GM18873 (cell line): Measurements from ENCODE around the gene IQCF2.
"Not testable (repeated sequence)": the region's sequence is repeated elsewhere in the genome, so short reads cannot be mapped to it uniquely, and the experiment has no call there.

ENCODE experiments used
- ATAC-seq: cut with Tn5 transposase; IDR thresholded peaks from one replicate; pipeline ENCODE4 v1.9.1; 2021; ENCODE audit warnings: mild to moderate bottlenecking, moderate library complexity, moderate number of reproducible peaks; ENCODE audit not compliant: unreplicated experiment, low FRiP score

IQCF2 gene

DNA sequence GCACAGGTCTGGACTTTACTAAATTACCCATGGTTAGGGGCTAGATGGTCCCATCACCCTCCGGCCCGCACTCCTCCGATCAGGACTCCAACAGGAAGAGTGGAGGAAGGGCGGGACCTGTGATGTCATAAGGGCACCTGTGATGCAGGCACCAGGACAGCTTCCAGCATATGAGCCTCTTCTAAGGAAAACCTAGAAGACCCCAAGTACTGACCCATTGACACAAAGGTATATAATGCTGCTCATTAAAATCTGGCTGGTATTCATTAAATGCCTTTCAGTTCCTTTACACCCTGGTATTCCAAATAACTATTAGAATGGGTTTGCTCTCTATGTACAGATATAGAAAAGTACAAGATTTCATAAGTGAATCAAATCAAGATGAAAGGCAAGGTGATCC lies 14.1 kb downstream of the IQCF2 start, which contains the start of gene IQCF5:
IQCF5 (minus strand) TSS at position 101 of the 400 bp plus-strand sequence; CDS start at position 31, 70 bp downstream.
- ATAC-seq: no peak

DNA sequence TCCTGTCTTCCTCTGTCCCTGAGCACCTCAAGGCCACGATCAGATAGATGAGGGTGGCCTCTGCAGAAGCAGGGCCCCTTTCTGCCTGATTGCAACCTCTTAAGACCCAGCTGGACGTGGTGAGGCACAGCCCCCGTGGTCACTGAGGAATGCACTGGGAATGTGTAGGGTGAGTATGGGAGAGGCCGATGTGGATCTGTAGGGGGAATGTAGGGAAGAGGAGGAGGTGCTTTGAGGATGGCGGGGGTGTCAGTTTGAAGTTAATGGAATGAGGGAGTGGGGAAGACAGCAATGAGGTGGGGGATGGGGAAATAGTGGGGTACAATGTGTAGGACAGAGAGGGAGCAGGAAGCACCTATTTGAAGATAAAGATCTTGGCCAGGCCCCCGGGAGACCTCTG lies 14.8 kb downstream of the IQCF2 start:
- no peak for ATAC-seq

DNA sequence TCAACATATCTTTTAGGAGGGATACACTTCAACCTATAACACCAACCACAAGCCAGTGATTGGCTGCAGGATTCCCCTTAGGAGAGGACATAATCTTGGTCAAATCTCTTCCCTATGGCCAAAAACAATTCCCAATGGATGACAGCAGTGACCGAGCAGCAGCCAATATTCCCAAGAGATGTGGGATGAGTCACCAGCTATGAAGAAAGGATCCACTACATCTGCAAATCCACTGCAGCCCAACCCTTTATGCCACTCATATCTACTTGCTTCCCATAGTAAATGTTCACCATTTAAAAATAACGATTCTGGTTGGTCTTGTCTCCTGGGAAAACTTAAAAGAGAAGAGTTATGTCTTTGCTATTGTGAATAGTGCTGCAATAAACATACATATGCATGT lies 18.5 kb downstream of the IQCF2 start:
- no peak for ATAC-seq

DNA sequence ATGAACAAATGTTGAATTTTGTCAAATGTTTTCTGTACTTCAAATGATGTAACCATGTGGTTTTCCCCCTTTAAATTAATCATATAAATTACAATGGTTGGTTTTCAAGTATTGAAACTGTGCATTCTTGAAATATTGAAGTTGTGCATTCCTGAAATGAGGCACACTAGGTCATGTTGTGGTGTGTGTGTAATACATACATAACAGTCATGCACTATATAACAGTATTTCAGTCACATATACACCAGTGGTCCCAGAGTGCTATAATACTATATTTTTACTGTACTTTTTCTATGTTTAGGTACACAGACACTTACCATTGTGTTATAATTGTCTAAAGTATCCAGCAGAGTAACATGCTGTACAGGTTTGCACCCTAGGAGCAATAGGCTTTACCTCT lies 25.0 kb downstream of the IQCF2 start:
- no peak for ATAC-seq

DNA sequence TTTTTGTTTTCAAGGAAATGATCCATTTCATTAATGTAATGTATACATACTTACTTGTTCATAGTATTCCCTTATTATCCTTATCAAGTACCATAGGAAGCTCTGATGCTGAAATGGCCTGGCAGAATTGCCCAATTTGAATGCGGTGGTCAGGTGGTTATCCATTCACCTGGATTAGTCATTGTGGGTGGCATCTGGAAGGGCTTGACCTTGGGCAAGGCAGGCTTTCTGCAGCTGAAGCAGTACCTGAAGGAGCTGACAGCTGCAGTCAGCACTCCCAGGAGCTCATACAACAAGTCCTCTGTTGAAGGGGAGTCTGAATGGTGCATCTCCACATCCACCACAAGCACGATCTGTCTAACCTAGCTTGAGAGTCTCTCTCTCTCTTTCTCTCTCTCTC lies 26.2 kb downstream of the IQCF2 start:
- no peak for ATAC-seq

DNA sequence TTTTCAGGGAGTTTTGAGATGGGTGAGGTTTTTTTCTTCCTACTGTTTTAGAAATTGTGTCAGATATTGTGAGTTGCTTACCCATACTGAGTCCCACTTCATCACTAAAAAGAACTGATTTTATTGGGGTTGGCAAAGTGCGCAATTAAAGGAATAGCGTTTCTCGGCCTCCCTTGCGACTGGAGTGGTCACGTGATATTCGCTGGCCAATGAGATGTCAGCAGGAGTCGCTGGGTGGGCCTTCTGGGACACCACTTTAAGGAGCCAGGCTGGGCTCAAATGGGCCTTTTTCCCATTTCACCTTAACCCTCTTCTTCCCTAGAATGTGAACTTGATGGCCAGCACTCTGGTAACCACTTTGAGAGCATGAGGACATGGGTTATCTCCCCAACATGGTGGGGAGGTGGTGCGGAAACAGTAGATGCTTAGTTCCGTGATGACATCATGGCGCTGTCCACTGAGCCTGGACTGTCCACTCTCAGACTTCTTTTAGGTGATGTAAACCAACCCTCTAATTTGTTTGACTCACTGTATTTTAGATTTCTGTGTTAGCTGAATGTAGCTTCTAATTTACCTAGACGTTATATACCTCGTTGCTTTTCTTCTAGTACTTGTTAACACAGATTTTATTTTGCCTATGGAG lies 27.2 kb downstream of the IQCF2 start:
- ATAC-seq: no peak

DNA sequence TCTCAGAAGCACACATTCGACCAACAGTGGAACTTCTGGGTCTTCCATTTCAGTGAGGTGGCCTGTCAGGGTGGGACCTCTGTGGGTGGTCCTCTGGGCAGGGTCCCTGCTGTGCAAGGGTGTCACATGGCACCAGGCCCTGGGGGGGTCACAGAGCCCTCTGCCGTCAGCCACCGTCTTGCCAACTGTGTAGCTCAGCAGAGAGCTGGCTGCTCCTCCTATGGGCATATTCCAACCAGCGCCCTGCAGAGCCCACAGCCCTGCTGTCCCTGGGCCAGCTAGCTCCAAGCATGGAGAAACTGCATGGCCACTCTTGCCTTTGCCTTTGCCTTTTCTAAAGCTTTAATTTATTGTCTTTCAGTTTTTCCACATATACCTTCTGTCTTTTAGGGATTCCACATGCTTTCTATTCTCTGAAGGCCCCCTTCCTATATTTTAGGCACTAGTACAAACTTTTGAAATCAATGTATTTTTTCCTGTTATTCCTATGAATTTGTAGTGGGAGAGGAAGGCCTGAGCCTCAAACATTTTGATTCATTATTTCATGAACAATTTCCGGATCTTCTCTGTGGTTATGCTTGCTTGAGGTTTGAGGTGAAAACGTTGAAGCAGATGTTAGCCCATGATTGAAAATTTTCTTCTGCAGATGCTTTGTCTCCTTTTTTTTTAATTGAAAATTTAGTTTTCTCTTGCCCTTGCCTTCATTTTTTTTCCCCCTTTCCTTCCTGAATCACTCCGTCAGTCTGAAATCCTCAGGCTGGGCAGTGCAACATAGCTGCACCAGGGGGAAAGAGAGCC lies 30.0 kb downstream of the IQCF2 start:
- no peak for ATAC-seq

DNA sequence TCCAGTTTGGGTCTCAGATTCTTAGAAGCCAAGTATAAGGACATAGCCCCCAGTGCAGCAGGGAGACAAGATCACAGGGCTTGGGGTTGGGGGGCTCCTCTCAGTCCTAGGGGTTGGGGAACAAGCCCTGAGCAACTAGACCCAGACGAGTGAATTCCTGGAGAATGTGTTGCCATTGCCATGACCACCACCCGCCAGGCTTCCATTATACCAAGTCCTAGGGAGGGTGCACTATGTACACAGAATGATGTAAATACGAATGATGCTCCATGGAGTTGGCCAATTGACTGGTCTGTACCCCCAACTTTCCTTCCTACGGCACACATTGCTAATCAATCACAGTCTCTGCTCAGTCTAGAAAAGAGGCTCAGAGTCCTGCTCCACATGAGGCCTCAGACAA lies 33.0 kb downstream of the IQCF2 start:
- ATAC-seq: no peak

DNA sequence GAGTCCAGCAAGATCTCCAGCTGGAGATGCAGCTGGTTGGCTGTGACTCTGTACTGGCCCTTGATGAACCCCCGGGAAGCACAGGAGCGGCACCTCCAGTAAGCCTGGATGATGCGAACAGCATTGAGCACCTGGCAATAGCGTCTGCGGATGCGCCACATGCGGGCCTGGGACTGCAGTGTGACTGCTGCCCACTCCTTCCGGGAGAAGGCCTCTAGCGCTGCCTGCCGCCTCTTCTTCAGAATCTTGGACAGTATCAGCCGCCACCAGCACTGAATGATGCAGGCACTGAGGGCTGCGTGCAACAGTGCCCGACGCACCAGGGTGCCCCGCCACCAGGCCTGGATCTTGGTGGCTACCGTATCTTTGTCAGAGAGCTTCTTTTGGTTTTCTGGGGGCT lies 33.5 kb downstream of the IQCF2 start:
- no peak for ATAC-seq

DNA sequence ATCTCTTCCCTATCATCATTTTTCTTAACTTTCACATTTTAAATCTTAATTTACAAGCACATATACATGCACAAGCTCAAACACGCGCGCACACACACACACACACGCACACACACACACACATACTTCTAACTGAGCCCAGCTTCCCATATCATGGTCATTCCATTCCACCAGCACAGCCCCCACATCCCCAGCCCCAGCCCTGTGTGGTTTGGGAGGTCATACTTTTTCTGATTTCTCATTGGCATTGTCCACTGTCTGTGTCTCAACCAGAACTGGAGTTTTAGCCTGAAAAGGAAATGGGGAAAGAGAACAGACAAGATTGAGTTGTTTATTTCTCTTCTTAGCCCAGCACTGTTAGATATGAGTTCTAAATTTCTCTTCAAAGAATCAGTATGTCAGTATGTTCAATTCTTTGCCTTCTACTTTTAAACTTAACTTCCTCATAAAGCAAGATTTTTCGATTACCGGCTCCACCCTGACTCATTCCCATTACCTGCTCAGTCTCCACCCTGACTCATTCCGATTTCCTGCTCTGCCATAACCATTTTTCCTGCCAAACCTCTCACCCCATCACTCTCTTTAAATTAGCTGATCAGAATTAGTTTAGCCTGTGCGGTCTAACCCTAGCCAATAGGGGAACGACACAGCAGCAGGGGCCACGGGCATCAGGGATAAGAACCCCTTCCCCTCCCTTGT lies 35.3 kb downstream of the IQCF2 start:
- no peak for ATAC-seq

DNA sequence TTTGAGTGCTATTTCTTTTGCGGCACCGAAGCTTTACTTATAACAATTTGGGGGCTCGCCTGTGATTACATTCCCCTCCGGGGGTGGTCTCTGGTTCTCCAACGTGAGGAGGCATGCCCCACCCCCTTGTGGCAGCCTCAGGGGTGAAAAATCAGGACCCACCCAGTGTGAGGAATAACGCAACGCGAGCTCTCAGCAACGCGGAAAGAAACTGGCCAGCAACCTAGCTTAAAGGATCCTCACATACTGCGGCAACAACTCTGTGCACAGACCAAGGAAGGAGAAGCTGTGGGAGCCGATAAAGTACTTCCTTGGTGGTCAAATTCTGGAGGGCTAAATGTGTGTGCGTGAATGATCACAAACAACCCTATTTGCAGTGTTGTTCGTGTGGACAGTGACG lies 36.0 kb downstream of the IQCF2 start:
- ATAC-seq: no peak

DNA sequence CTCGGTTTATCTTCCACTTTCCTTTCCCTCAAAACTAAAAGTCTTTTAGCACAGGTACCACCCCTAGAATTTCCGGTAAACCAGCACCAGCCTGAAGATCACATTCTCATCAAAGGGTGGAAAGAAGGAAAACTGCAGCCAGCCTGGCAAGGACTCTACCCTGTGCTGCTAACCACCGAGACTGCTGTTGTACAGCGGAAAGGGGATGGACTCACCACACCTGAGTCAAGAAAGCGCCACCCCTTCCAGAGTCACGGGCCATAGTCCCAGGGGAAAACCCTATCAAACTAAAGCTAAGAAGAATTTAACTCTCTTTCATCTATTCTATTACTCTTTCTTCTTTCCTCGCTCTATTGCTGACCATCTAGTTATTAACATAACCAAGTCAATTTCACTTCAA lies 38.6 kb downstream of the IQCF2 start:
- ATAC-seq: not testable (repeated sequence)

DNA sequence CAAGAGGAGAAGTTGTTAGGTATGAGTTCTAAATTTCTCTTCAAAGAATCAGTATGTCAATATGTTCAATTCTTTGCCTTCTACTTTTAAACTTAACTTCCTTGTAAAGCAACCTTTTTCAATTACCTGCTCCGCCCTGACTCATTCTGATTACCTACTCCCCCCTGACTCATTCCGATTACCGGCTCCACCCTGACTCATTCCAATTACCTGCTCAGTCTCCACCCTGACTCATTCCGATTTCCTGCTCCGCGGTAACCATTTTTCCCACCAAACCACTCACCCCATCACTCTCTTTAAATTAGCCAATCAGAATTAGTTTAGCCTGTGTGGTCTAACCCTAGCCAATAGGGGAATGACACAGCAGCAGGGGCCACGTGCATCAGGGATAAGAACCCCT lies 40.9 kb downstream of the IQCF2 start:
- not testable (repeated sequence) for ATAC-seq

DNA sequence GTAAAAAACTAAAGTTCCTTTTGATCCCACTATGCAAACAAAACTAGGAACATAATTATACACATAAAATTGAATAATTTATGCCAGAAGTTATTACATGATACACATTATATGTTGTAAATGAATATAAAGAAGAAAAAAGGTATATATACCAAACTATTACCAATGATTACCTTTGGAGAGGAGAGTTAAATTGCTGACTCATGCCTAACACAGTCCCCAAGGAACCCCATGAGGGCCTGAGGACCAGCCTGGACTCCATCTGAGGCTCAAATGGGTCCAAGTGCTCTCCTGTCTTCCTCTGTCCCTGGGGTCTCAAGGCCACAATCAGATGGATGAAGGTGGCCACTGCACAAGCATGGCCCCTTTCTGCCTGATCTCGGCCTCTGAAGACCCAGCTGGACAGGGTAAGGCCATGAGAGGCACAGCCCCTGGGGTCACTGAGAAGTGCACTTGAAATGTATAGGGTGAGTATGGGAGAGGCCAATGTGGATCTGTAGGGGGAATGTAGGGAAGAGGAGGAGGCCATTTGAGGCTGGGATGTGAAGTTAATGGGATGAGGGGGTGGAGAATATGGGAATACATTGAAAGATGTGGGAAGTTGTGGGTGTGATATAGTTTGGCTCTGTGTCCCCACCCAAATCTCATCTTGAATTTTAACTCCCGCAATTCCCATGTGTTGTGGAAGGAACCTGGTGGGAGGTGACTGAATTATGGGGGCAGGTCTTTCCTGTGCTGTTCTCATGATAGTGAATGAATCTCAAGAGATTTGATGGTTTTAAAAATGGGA lies 42.8 kb downstream of the IQCF2 start:
- ATAC-seq: no peak

DNA sequence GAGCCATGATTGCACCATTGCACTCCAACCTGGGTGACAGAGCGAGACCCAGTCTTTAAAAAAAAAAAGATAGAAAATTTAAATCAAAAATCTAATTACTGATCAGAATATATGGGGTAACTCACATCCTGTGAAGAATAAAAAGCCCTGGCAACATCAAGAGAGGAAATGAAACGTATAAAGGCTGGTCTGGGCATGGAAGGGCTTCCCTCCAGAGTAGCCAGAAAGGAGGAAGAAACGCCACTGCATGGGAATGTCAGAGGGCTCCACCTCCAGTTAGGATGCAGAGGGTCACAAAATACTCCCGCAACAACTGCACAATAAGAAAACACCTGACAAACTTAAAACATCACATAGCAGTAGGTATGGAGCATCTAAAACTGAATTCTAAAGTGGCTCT lies 46.6 kb downstream of the IQCF2 start:
- no peak for ATAC-seq
